ENCODE data around the gene GADL1.

GADL1 gene

DNA sequence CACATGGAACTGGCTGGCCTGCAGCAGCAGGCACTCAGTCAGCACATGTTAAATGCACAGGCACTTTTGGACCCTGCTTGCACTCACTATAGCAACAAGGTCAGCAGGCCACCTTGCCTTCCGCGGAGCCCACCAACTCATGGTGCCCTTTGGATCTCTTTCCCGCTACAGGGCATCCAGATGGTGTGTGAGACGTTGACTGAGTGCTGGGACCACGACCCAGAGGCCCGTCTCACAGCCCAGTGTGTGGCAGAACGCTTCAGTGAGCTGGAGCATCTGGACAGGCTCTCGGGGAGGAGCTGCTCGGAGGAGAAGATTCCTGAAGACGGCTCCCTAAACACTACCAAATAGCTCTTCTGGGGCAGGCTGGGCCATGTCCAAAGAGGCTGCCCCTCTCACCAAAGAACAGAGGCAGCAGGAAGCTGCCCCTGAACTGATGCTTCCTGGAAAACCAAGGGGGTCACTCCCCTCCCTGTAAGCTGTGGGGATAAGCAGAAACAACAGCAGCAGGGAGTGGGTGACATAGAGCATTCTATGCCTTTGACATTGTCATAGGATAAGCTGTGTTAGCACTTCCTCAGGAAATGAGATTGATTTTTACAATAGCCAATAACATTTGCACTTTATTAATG lies 203.1 kb downstream of the GADL1 start:
- DNase-seq = no peak

DNA sequence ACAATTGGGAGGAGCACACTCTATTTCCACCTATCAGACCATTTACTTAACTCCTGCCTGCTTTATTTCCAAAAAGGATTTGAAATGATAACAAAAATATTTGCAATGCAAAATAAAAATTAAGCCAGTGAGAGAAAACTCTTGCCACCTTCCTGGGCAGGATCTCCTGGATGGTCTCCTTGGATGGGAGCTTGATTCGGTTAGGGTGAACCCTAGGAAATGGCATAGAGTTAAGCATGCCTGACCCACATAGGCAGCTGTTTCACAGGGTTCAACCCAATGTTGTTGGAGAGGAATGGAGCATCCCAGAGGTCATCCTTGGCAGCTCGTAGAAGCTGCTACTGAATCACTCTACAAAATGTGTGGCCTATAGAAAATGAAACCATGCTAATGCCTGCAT lies 204.3 kb downstream of the GADL1 start:
- no peak for DNase-seq

DNA sequence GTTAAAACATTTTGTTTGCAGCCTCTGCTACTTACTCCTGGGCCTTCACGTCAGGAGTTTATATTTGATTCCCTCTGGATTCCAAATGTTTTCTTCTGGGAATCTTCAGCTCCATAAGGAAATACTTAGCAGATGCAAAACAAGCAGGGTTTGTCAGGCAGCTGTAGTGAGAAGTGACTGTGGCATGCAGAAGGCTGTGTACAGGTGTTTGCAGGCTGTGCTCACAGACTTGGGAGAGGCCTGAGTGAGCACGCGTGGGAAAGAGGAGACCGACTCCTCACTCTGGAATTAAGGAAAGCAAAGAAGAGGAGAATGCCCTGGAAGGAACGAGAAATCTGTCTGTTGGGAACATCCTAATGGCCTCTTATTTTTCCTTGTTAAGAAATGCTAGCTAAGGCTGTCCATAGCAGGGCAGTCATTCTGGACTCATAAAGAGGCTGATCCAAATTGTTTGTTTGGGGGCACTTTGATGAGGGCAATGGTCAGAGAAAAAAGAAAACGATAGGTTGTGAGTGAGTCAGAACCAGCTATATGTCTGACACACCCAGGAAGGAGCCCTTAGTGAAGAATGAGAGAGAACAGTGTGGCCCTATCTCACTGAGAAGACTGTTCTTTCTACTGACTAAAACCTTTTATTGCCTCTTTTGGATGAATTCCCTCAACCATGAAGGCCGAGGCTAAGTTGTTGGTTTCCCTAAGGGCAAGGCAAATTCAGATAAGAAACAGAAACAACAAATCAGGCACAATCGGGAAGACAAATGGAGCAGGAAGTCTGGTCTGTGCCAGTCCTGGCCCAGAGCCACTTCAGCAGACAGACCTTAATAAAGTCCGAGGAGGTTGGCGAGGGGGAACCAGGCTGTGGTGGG lies 205.5 kb downstream of the GADL1 start:
- DNase-seq = peak; percentile 40

DNA sequence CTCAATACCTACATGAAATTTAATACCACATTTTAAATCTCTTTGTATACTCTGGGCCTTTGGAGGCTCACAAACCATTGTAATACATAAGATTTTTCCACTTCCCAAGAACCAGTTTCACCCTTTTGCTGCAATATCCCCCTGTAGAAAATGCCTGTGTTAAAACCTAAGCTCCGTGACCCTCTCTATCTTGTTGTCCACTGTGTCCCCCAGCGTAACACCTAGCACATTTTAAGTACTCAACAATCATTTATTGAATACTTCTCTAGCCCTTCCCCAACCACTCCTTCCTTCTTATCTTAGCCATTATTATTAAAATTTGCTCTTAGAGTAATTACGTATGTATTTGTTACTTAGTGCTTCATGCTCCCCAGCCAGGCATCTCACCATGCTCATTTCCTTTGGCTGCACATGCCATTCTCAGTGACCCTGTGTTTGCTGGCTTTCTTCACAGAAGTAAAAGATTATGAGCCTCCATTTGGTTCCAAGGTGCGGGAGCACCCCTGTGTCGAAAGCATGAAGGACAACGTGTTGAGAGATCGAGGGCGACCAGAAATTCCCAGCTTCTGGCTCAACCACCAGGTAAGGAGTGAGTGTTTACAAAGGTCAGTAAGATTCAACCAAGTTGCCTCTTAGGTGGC lies 206.4 kb downstream of the GADL1 start:
- no peak for DNase-seq

DNA sequence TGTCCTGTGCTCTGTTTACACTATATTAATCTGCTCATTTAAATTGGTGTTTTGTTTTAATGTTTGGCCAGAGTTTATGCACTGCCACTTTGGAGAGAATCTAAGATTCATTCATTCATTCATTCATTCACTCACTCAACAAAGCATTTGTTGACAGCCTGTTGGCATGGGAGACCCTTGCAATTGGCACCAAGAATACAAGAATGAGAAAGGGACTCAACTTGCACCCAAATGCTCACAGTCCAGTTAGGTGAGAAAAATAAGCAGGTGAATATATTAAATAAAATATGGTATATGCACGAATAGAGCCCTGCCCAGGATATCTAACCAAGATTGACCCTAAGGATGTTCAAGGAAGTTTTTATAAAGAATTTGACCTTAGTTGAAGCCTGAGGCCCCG lies 207.7 kb downstream of the GADL1 start:
- DNase-seq = no peak

DNA sequence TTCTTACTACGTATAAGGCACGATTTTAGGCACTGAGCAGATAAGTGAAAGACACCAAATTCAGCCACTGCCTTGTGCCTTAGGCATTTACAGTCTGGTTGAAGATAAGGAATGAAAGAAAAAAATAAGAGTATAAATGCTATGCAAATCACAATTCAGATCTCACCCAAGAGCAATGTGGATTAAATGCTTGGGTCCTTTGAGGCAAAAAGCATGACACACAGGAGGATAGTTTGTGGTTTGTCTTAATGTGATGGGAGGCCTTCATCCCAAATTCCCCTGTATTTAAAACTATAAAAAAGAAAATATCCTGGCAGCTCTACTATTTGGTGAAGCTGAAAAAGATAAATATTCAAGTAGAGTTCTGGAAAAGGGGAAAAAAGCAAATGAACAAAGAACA lies 208.3 kb downstream of the GADL1 start:
- peak; percentile 28 for DNase-seq

DNA sequence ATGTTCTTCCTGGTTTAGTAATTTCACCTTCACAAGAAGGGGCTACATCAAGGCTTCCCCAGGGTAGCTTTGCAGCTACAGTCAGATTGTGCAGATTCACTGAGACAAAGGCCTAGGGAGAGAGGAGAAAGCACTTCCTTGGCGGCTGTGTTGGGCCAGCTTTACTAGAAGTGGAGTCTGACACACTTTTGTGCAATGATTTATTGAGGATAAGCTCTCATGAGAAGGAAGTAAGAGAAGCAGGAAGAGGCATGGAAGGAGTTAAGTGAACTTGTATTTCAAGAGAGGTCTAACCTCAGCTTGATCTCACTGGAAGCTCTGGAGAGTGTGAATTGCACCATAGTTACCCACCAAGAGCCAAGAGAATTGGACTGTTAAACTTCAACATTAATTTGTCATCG lies 209.2 kb downstream of the GADL1 start:
- no peak for DNase-seq

DNA sequence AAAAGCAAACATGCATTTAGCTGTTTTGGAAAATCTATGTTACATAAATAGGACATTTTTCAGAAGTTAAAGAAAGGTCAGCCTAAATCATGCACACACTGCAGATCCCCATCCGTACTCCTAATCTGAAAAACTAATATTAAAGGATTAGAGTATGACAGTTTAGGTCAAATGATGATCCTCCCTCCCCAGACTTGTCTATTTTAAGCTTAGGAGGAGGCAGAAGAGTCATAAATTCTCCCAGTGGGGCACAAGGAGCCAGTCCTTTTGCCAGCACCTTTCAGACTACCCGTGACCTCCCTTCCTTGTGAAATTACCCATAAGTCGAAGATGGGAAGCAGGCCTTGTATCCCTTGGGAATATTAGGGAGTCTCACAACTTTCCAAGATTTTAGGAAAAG lies 210.1 kb downstream of the GADL1 start:
- DNase-seq = no peak

DNA sequence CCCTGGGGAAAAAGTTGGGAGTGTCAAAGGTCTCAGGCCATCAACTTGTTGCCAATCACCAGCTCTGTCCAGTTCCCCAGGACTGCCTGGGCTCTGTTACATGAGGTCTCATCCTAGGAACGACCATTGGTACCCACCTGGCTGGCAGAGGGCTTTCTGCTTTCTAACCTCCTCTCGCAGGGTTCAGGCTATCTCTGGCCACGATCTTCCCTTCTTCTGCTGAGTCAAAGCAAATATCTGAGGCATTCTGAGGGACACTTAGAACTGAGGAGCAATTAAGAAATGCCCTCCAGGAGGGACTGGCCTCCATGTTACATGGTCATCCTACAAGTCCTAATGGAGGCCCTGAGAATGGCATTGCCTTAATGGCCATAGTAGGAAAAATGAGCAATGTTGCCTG lies 210.7 kb downstream of the GADL1 start:
- no peak for DNase-seq

DNA sequence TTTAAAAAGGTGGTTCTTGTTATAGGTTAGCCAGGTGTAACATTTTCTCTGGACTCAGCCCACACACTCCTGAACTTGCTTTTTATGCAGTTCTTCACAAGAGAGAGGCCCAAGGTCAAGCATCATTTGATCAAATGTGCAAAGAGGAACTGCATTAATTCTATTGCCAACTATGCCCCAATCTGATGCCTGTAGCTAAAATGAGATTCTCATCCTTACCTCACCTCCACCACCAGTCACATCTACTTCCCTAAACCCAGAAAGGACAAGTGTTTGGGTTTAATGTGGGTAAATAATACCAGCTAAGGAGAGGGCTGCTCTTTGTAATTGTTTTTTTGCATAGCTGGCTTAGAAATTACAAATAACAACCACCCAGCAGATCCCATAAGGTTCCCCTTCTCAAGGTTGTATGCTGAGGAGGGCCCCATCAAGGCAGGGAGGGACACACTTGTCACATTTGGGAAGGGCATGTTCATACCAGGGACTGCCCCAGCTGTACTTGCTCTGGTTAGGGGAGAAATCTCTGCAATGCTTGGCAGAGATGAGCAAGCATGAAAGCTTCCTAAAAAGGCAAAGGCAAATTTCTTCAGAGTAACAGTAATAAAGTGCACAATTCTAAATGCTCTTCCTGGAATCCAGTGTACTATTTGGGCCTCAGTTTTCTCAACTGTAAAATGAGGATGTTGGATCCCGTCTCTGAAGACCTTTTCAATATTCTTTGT lies 211.9 kb downstream of the GADL1 start:
- no peak for DNase-seq

DNA sequence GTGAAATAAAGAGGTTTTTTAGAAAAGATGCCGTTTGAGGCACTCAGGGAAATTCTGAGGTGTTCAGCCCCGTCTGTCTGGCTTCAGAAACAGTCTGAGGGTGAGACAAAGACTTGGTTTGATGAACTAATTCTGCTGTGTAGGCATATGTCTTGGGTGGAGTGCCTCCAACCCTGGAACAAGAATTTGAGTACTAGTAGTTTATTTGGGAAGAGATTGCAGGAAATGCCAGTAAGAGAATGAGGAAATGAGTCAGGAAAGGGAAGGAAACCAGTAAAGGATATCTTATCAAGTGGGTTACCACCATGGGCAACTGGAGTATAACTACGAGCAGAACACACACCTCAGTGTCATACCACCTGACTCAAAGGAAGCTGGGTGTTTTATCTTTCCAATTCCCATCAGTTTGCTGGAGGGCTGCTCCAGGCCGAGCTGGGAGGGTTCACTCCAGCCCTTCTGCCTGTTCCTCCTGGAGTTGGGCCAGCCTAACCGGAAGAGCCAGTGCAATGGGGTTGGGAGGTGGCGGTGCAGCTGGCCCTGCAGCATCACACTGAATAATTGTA lies 212.7 kb downstream of the GADL1 start:
- no peak for DNase-seq

DNA sequence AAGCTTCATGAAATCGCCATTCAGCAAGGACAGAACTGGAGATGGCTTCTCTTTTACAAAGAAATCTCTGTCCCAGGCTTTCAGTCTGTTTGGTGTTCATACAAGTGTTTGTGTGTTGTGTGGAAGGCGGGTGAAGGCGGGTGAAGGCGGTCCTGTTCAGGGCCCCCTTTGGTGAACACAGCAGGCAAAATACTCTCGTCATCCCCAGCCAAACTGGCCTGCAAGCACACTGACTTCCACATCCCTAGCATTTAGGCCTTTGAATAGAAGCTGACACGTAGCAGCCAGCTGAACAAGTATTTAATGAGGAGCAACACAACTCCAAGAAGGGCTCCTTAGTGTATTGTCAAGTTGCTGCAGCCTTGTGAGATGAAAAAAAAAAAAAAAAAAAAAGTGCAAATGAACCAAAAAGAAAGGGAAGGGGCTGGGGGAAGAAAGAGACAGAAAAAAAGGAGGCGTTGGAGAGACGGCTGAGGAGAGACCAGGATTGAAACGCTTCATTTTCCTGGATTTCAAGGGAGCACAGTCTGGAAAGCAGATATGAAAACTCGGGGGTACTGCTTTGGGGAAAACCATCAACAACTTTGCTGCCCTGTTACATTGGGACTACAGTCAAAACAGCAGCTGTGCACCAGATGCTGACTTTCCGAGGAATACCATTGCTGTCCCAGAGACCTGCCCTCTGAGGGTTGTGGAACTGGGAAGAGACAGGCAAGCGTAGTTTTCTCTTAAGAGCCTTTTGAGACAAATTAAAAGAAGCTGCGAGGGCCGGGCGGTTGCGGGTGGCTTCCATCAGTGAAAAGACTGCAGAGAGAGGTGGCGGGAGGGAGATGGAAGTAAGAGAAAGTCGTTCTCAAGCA lies 213.4 kb downstream of the GADL1 start:
- DNase-seq = no peak

DNA sequence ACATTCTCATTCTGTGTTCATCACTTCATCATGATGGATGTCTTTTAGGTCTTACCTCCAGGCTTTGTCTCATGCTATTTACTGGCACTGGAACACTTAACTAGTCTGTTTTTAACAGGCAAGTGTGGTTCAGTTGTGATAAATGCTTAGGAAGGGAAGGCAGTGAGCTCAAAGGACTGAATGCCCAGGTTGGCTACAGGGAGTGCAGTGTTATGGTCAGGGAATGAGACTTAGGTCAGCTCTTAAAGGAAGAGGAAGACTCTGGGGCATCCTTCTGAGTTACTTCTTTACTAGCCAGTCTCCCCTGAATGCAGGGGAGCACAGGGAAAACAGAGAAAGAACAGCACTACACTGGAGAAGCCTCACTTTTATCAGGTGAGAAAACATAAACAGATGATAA lies 215.4 kb downstream of the GADL1 start:
- no peak for DNase-seq

DNA sequence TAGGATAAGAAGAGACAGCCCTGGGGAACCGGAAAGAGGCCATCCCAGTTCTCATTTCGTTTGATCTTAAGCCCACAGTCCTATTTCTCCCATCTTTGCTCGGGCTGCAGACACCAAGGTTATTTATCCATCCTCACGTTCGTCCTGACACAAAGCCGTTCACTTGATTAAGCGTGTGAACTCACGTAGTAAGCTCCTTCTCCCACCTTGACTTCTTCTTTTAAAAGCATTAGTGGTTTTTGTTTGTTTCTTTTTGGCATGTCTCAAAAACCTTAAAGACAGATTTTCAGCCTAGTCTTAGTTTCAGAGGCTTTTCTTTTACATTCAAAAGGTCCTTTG lies 217.1 kb downstream of the GADL1 start:
- no peak for DNase-seq

DNA sequence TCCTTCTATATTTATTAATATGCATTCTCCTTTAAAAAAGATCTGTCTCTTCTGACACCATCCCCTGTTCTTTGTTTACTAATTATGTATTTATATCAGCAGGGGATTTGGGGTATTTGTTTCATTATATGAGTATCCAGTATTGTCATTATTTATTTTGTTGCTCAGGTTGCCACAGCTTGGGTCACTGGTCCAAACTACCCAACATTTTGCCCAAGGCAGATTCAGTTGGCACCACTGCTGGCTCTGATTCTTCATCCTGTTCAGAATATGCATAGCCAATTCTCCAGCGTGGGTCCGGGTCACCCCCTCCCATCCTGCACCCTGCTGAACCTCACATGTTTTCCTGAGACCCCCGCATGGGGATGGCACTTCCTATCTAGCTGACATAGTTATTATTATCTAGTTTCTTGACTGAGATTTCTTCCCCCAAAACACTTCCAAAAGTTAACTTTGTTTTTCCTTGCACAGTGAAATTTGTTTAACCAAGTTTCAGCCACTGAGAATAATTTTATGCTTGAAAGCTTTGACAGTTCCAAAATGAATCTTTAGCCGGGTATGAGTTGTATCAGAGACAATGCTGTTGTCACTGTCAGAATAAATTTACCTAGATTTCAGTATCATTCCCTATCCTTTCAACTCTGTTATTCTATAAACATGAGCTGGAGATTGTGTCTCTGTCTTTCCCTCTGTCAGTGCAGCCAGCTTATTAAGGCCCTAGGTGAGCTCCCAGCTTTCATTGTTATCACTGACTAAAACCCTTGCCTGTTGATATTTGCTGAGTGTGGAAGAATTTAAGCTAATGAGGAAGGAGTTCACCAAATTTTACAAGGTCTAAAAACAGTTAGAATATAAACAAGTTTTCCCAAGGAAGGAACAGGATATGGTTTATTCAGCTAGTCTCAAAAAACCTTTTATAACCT lies 217.8 kb downstream of the GADL1 start:
- DNase-seq = no peak
